K562 (cell line): Measurements from ENCODE around the gene NT5DC1. TPM values are rescaled to one million over a fixed set of nuclear protein-coding genes. Genes with fewer than 3 reads are reported as not detected.
A peak's percentile ranks its signal among the peaks of the same experiment; 100 is the strongest.

Experiments used
- FOXM1 ChIP-seq, 2 experiments: fragments of 450-650 bp in 1 of 2; sonication (generic) in 1 of 2; formaldehyde crosslinking in 1 of 2; IDR thresholded peaks; 2 replicates each; pipeline versions ENCODE4 v1.6.1 to v1.9.0; 2017 to 2022; ENCODE audit warnings: low read depth in 2 of 2, mild to moderate bottlenecking in 2 of 2, missing genetic modification reagents in 1 of 2, moderate library complexity in 1 of 2
- GABPA ChIP-seq: fragments of 200-800 bp; sonication (Bioruptor generic); conservative IDR thresholded peaks from 2 replicates; pipeline ENCODE4 v1.6.1; 2016; ENCODE audit warnings: low read depth, missing genetic modification characterization, missing compliant biosample characterization
- PBX2 ChIP-seq, 2 experiments: IDR thresholded peaks in 1 of 2; conservative IDR thresholded peaks in 1 of 2; 2 replicates each; pipeline ENCODE4 v1.6.1; 2016; ENCODE audit warnings: low read depth in 2 of 2, mild to moderate bottlenecking in 1 of 2, missing compliant biosample characterization in 1 of 2, missing genetic modification characterization in 1 of 2, moderate library complexity in 1 of 2
- PHTF2 ChIP-seq: fragments of 250-450 bp; sonication (Bioruptor Pico); IDR thresholded peaks from 2 replicates; pipeline ENCODE4 v1.5.0; 2021; ENCODE audit warnings: mild to moderate bottlenecking
- PYGO2 ChIP-seq: fragments of 450-650 bp; IDR thresholded peaks from 2 replicates; pipeline ENCODE4 v1.6.1; 2016; ENCODE audit warnings: mild to moderate bottlenecking, missing genetic modification characterization, moderate library complexity, missing compliant biosample characterization
- RBBP5 ChIP-seq: fragments of 200-600 bp; sonication (generic); IDR thresholded peaks from 2 replicates; pipeline ENCODE4 v1.6.1; 2012; ENCODE audit warnings: borderline replicate concordance, mild to moderate bottlenecking, low read length, control low read depth, inconsistent platforms; ENCODE audit not compliant: insufficient read depth, poor library complexity, severe bottlenecking
- RFX1 ChIP-seq: fragments of 450-650 bp; IDR thresholded peaks from 2 replicates; pipeline ENCODE4 v1.6.1; 2016; ENCODE audit warnings: mild to moderate bottlenecking, moderate library complexity
- SIN3A ChIP-seq, 2 experiments: fragments of 150-350 bp in 1 of 2; IDR thresholded peaks; 2 replicates each; pipeline ENCODE4 v1.6.1; 2011 to 2016; ENCODE audit warnings: borderline replicate concordance in 2 of 2, low read depth in 2 of 2, low read length in 2 of 2, mild to moderate bottlenecking in 2 of 2, moderate library complexity in 2 of 2; ENCODE audit not compliant: control insufficient read depth in 1 of 2
- ZBTB40 ChIP-seq, 2 experiments: fragments of 450-650 bp in 1 of 2; sonication (generic) in 1 of 2; formaldehyde crosslinking in 1 of 2; IDR thresholded peaks; 2 replicates each; pipeline versions ENCODE4 v1.7.1 to v1.9.0; 2016 to 2022; ENCODE audit warnings: inconsistent platforms in 1 of 2, mild to moderate bottlenecking in 1 of 2, missing genetic modification reagents in 1 of 2
- ZNF740 ChIP-seq, 3 experiments: fragments of 200-800 bp in 1 of 3; sonication (Bioruptor generic) in 1 of 3; sonication (generic) in 1 of 3; formaldehyde crosslinking in 1 of 3; IDR thresholded peaks; 2 replicates each; pipeline versions ENCODE4 v1.6.1 to v1.8.0; 2016 to 2022; ENCODE audit warnings: mild to moderate bottlenecking in 2 of 3, missing compliant biosample characterization in 2 of 3, missing genetic modification characterization in 2 of 3, missing genetic modification reagents in 1 of 3
- polyA plus RNA-seq, 8 experiments: library from polyadenylated mRNA; depleted of rRNA in 4 of 8; stranded (reverse) in 5 of 8; unstranded in 3 of 8; fragments of >200 nt; fragmentation: Nextera tagmentation in 2 of 8; fragmentation: Illumina TruSeq in 1 of 8; extraction: Ambion mirVana in 2 of 8; extraction: Trizol in 1 of 8; gene quantifications; 2 replicates each; pipeline versions ENCODE4 v1.2.1 to v1.2.3, GENCODE V29; 2011 to 2014; ENCODE audit warnings: inconsistent platforms in 1 of 8, missing spikeins in 1 of 8
- total RNA-seq, 7 experiments: library from RNA; depleted of rRNA in 6 of 7; stranded (reverse); fragments of >200 nt in 6 of 7; fragmentation: Illumina TruSeq in 2 of 7; extraction: Trizol in 2 of 7; gene quantifications; 2 replicates each; pipeline versions ENCODE4 v1.2.1 to v1.2.3, GENCODE V29; 2011 to 2021; ENCODE audit warnings: low replicate concordance in 1 of 7

NT5DC1 gene
- total and polyA plus RNA-seq, 9 of the 15 experiments (the other 6 are each of a cell fraction or from before 2014, with no cell fraction given) = 4.9 to 28.5 (median 16.3) TPM

- peak; percentile 76 for TF ChIP-seq ZBTB40 (IDR thresholded peaks at IDR 0.05)
- no peak for TF ChIP-seq ZBTB40 (CRISPR knock-in tag; IDR thresholded peaks at IDR 0.05)
- 0 out of 4 replicates have a peak, but pooled peaks of 1 of the 2 experiments have one; percentile 13 for TF ChIP-seq SIN3A (IDR thresholded peaks at IDR 0.05; ENCODE audit: borderline replicate concordance in 2 of 2, control insufficient read depth in 1 of 2, low read depth in 2 of 2, low read length in 2 of 2)
- 0 out of 2 replicates have a peak, but pooled peaks have one; percentile 57 for TF ChIP-seq ZNF740 (CRISPR knock-in tag; IDR thresholded peaks at IDR 0.05)
- TF ChIP-seq ZNF740 (tag; IDR thresholded peaks at IDR 0.05) = no peak
- TF ChIP-seq PHTF2 (CRISPR knock-in tag) = no peak
- TF ChIP-seq FOXM1 (IDR thresholded peaks at IDR 0.05; ENCODE audit: low read depth) = no peak
- 0 out of 2 replicates have a peak, but pooled peaks have one; percentile 53 for TF ChIP-seq FOXM1 (CRISPR knock-in tag; IDR thresholded peaks at IDR 0.05; ENCODE audit: low read depth)
- TF ChIP-seq PBX2 (CRISPR knock-in tag; IDR thresholded peaks at IDR 0.05; ENCODE audit: low read depth) = no peak
- 0 out of 2 replicates have a peak, but pooled peaks have one; percentile 9 for TF ChIP-seq PBX2 (tag; conservative IDR thresholded peaks at IDR 0.05; ENCODE audit: low read depth)
- TF ChIP-seq PYGO2 (tag) = no peak
- TF ChIP-seq RBBP5 = peak; percentile 72
- TF ChIP-seq RFX1 = peak; percentile 97
- peak; percentile 83 for TF ChIP-seq GABPA
Measured at GRCh38 chr6:116253505-116254296, 153.0 kb downstream of the NT5DC1 start, which contains the start of gene TSPYL4 (continued).
